GM10847 (cell line): ENCODE data around the gene CRIP1.

Experiments used
- POLR2A ChIP-seq: IDR thresholded peaks from 2 replicates; pipeline ENCODE4 v1.6.1; 2011; ENCODE audit not compliant: insufficient read length; ENCODE audit errors: extremely low read depth

The CRIP1 gene

GRCh38 chr14:105525861-105526775, 39.4 kb downstream of the CRIP1 start, which contains the start of gene TMEM121:
Gene TMEM121 (plus strand): TSS chr14:105526583. CDS start chr14:105528835, 2,252 bp downstream.
- TF ChIP-seq POLR2A, result no peak

- no peak for TF ChIP-seq POLR2A
Measured at GRCh38 chr14:105526776-105527380, 40.2 kb downstream of the CRIP1 start.

- TF ChIP-seq POLR2A, result no peak
Measured at GRCh38 chr14:105527381-105527825, 40.7 kb downstream of the CRIP1 start.

GRCh38 chr14:105527826-105528585, 41.3 kb downstream of the CRIP1 start:
- TF ChIP-seq POLR2A, result no peak

- no peak for TF ChIP-seq POLR2A
Measured at GRCh38 chr14:105528586-105529318, 42.1 kb downstream of the CRIP1 start.

GRCh38 chr14:105529319-105529568, 42.6 kb downstream of the CRIP1 start:
- TF ChIP-seq POLR2A, result no peak

GRCh38 chr14:105529569-105530284, 43.0 kb downstream of the CRIP1 start:
- no peak for TF ChIP-seq POLR2A

- TF ChIP-seq POLR2A, result no peak
Measured at GRCh38 chr14:105530285-105531087, 43.8 kb downstream of the CRIP1 start.

GRCh38 chr14:105531088-105531893, 44.6 kb downstream of the CRIP1 start:
- TF ChIP-seq POLR2A, result no peak

GRCh38 chr14:105531894-105532623, 45.4 kb downstream of the CRIP1 start:
- TF ChIP-seq POLR2A, result no peak

GRCh38 chr14:105532735-105533141, 46.1 kb downstream of the CRIP1 start:
- no peak for TF ChIP-seq POLR2A

GRCh38 chr14:105533391-105533790, 46.7 kb downstream of the CRIP1 start:
- TF ChIP-seq POLR2A, result no peak
